ENCODE results near the gene SALL2.
A peak's percentile ranks its signal among the peaks of the same experiment; 100 is the strongest.
"Not testable (repeated sequence)": the region's sequence is repeated elsewhere in the genome, so short reads cannot be mapped to it uniquely, and the experiment has no call there.

Gene SALL2

GRCh38 chr14:21525962-21526671 lies at the start of gene SALL2:
TSS of gene SALL2 (minus strand) at chr14:21526346. CDS start at chr14:21526127, 219 bp downstream.
- DNase-seq = peak; percentile 83

DNA sequence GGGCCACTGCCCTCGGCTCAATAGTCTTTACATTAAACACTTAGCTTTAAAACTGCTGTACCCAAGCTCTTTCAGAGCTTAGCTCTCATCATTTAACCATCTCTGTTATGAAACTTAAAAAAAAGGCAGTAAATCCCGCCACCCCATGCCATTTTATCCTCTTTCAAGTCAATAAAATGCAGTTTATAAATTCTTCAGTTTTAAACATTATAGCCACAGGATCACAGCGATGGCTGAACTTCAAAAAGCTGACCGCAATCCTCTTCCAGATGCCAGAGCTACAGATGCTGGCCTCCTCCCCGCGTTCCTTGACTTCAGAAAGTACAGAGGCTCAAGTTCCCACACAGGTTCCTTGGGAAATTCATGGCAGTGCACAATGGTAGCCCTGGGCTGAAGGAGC lies 49.5 kb upstream of the SALL2 start:
- no peak for DNase-seq

DNA sequence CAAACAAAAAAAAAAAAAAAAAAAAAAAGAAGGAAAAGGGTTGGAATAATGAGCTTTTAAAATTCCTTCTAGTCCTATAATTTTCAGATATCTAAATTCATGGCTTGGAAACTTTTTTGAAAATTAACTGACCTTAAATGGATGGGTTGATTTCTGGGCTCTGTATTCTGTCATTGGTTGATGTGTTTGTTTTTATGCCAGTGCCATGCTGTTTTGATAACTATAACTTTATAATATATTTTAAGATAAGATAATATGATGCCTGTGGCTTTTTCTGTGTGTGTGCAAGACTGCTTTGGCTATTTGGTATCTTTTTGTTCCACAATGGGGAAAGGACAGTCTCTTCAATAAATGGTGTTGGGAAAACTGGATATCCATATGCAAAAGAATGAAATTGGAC lies 46.5 kb upstream of the SALL2 start:
- no peak for DNase-seq

DNA sequence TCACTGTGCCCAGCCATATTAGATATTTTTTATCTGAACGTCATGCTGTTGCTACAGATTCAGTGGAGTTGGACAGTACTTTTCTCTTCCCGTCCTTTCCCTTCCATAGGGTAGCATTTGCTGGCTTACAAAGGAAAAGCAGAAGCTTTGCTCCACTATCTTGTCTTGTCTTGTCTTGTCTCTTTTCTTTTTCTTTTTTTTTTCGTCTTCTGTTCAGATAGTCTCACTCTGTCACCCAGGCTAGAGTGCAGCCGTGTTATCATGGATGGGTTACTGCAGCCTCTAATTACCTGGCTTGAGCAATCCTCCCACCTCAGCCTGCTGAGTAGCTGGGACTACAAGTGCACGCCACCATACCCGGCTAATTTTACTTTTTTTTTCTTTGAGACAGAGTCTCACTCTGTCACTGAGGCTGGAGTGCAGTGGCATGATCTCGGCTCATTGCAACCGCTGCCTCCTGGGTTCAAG lies 32.6 kb upstream of the SALL2 start:
- no peak for DNase-seq

GRCh38 chr14:21557084-21557901 lies 31.1 kb upstream of the SALL2 start:
- peak; percentile 91 for DNase-seq

- no peak for DNase-seq
These were observed 30.4 kb upstream of the SALL2 start for GRCh38 chr14:21556378-21557083.

GRCh38 chr14:21553266-21553665 lies 27.1 kb upstream of the SALL2 start:
- no peak for DNase-seq

- DNase-seq = not testable (repeated sequence)
These were observed 18.4 kb upstream of the SALL2 start for GRCh38 chr14:21544588-21544987.

GRCh38 chr14:21543963-21544362 lies 17.8 kb upstream of the SALL2 start:
- no peak for DNase-seq

DNA sequence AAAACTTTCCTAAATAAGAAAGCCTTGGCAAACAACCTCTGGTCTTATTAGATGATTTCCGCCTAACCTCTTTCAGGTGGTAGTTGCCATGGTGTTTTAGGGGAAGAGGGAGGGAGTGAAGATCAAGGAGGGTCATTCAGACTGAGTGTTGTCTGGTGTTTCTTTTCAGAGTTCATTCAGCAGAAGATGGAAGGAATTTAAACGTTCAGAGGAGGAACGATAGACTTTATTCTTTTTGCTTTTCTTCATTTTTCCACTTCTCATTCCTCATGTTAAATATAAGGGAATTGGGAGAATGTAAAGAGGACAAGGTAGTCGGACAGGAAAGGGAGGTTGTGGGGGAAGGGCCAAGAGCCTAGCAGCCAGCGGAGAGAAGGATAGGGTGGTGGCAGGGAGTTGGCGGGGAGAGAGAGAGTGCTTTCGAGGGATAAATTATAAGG lies 17.4 kb upstream of the SALL2 start:
- DNase-seq = no peak

- DNase-seq = no peak
These were observed 15.4 kb upstream of the SALL2 start for GRCh38 chr14:21541413-21542074.

DNA sequence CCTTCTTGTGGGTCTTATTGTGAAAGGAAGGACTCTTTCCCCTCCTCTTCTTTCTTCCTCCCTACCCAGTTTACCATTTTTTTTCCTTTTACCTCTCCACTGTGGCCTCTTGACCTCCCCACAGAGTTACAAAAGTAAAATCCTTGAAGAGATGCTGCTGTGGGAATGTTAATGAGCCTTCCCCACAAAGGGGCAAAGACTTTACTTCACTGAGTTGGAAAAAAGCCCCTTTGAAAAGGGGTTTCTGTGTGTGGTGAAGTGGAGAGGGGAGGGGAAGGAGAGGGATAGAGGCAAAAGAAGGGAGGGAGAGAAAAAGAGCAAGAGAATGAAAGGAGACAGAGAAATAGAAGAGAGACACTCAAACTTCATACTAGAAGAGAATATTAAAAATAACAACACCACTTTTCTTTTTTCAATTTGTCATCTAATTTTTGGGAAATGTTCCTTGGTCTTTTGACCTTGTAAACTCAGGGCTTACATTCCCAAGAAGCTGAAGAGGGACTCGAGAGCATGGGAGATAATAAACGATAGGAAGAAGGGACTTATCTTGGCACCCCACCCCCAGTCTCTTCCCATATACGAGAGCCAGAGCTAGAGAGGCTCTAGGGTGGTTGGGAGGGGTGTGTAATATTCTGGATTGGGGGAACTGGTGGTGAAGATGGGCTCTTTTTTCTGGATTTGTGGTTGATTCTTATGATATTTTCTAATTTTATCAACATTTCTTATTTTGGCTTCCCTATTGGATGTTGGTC lies 13.2 kb upstream of the SALL2 start:
- DNase-seq = no peak

DNA sequence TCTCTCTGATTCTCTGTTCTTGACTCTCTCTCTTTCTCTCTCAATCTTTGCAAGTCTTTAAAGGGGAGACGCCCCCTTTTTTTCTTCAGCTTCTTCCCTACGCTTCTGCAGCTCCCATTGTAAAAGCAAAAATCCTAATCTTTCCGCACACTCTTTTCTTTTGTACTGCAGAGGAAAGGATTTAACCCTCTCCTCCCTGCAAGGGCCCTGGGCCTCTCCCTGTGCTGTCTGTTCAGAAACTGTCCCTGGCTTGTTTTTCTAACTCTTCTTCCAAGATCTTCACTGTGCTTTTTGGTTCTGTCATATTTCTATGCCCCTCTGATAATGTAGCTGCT lies 10.9 kb upstream of the SALL2 start:
- no peak for DNase-seq

DNA sequence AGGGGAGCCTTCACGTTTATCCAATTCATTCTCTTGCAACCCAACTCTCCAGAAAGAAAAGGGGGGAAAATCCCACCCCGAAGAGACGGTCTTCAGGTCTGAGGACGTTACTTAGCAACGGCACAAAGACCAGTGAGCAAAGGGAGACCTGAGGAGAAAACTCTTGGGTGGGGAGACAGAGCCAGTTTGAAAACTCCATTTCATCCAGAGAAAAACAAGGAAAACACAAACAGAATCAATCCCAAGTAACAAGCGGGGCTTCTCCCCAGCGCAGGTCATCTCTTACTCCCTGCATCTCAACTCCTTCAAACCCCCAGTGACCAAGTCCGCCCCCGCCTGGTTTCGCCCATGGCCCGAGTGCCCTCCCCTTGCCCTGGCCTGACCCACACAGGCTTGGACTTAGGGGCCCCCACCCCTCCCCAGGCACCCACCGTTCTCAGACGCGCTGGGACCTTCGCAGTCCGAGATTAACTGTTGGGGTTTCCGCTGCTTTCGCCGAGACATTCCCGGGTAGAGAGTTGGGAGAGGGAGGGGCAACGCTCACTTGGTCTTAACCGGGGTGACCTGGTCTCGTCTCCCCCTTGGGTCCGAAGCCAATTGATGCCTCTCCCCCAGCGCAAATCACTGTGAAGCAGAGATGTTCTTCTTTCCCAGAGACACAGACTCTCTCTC lies 10.4 kb upstream of the SALL2 start:
- DNase-seq = no peak

GRCh38 chr14:21535545-21536417 lies 9.6 kb upstream of the SALL2 start:
- DNase-seq = no peak

DNA sequence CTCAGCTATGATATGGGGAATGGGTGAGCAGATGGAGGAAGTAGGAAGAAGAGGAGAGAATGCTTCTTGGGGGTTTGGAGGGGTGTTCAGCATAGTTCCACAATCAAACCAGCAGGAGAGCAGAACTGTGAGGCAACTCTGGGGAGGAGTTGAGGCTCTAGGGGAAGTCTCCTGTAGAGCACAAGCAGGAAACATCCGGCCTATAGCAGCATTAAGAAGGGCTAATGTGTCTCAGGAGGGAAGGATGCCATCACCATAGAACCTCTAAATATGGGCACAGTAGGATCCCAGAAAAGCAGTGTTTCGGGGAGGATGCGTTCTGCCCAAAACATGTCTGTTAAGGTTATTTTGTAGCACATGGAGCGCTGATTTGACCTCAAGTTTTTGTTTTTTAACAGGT lies 8.4 kb upstream of the SALL2 start:
- no peak for DNase-seq

DNA sequence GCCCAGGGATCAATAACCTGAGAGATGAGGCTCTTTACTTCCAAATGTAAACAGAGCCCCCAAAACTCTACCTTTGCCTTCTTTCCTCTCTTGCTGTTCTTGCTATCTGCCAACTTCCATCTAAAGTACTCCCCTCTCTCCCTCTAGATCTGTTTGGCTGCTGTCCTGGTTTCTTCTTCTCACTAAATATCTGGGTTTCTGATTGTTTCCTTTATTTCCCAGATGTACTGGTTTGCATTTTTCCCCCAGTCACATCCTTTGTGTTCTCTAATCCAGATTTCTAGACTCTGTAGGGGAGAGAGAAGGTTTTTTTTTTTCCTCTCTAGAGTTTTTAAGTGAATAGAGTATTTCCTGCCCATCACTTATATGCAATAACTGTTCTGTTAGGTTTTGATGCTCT lies 7.1 kb upstream of the SALL2 start:
- DNase-seq = no peak

GRCh38 chr14:21529515-21529914 lies 3.4 kb upstream of the SALL2 start:
- DNase-seq = no peak

GRCh38 chr14:21528381-21529348 lies 2.5 kb upstream of the SALL2 start:
- no peak for DNase-seq

DNA sequence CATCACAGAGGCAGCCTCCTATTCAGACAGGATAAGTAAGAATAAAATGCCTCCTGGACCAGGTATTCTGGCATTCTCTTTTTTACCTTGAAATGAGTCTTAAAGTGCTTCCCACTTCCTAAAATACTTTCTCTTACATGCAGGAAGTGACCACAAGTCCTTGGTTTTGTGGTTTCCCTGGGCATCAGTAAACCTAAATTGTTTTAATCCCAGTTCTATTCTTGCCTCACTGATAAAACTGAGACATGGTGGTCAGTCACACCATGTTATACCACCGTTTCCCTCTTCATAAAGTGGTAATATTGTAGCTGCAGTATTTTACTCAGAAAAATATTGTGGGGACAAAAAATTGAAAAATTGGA lies 1.2 kb upstream of the SALL2 start:
- DNase-seq = no peak

Data from midbrain (tissue), 1 donor.